GM06990 (cell line): ENCODE measurements around the gene PIPOX.

Experiments
- DNase-seq: peaks from one replicate; pipeline ENCODE4 v3.0.0-alpha.2; 2011; ENCODE audit not compliant: insufficient read length; ENCODE audit errors: extremely low read depth
- H3K27me3 ChIP-seq: replicated peaks from 2 replicates; pipeline ENCODE4 v1.6.0; 2011; ENCODE audit warnings: low read length; ENCODE audit not compliant: control insufficient read depth, insufficient read depth
- H3K36me3 ChIP-seq: 2 replicates; pipeline ENCODE4 v1.5.1; 2011; ENCODE audit warnings: low read length; ENCODE audit not compliant: control insufficient read depth, insufficient read depth
- H3K4me3 ChIP-seq: replicated peaks from 2 replicates; pipeline ENCODE4 v1.5.1; 2011; ENCODE audit warnings: low read depth, mild to moderate bottlenecking, control low read depth, low read length
- CTCF ChIP-seq: IDR thresholded peaks from 2 replicates; pipeline ENCODE4 v1.5.1; 2011; ENCODE audit warnings: low read length, control low read depth, mild to moderate bottlenecking, inconsistent platforms; ENCODE audit not compliant: insufficient read depth, poor library complexity, severe bottlenecking

The PIPOX gene

GRCh38 chr17:29014716-29015115 lies 28.2 kb upstream of the PIPOX start:
- H3K4me3 ChIP-seq: no peak overlapping the region
- H3K27me3 ChIP-seq: no peaks in the 10 kb centered on the region; the same call in none of the 2 replicates
- no peak for TF ChIP-seq CTCF
- no peaks in the 10 kb centered on the region for H3K36me3 ChIP-seq
- no peak for DNase-seq

GRCh38 chr17:29016345-29017210 lies 26.4 kb upstream of the PIPOX start:
- no peak for DNase-seq
- no peak for TF ChIP-seq CTCF
- H3K36me3 ChIP-seq: no peaks in the 10 kb centered on the region
- no peak overlapping the region for H3K4me3 ChIP-seq
- no peaks in the 10 kb centered on the region; the same call in none of the 2 replicates for H3K27me3 ChIP-seq

GRCh38 chr17:29018788-29019474 lies 24.0 kb upstream of the PIPOX start:
- H3K27me3 ChIP-seq: no peaks in the 10 kb centered on the region; the same call in none of the 2 replicates
- no peak for DNase-seq

GRCh38 chr17:29019475-29020181 lies 23.3 kb upstream of the PIPOX start:
- H3K4me3 ChIP-seq: no peak overlapping the region
- no peak for DNase-seq

More at GRCh38 chr17:29018788-29019474, 24.0 kb upstream of the PIPOX start:
- no peak for TF ChIP-seq CTCF
- Histone ChIP-seq H3K36me3 (no peaks in the 10 kb centered on the region), H3K4me3 (no peak overlapping the region)

More at GRCh38 chr17:29019475-29020181, 23.3 kb upstream of the PIPOX start:
- no peaks in the 10 kb centered on the region for H3K36me3 ChIP-seq
- TF ChIP-seq CTCF: no peak
- H3K27me3 ChIP-seq: peaks cover under 1% of the 10 kb centered on the region
